CD4-positive, alpha-beta T cell (primary cell): ENCODE results near the gene TMEM38B. TPM values are rescaled to one million over a fixed set of nuclear protein-coding genes. Genes with fewer than 3 reads are reported as not detected.
"Not testable (repeated sequence)": the region's sequence is repeated elsewhere in the genome, so short reads cannot be mapped to it uniquely, and the experiment has no call there.

ENCODE experiments used
- ATAC-seq: fragments of 200-7000 bp; cut with Tn5 transposase; one replicate; pipeline ENCODE4 v1.10.0; 2022; ENCODE audit warnings: mild to moderate bottlenecking; ENCODE audit not compliant: poor library complexity
- CTCF ChIA-PET: fragments of 350-600 bp; sonication (Branson Sonifier 250); formaldehyde crosslinking; loops from one replicate; lab custom pipeline; 2021; ENCODE audit warnings: antibody characterized with exemption, inconsistent platforms; lab: Charles Lee
- POLR2A ChIA-PET: fragments of 350-600 bp; sonication (Branson Sonifier 250); formaldehyde crosslinking; loops from one replicate; lab custom pipeline; 2021; ENCODE audit warnings: antibody characterized with exemption, inconsistent platforms; lab: Charles Lee
- DNase-seq, 14 experiments: peaks; one replicate each; pipeline ENCODE4 v3.0.0-alpha.2; 2013 to 2020; ENCODE audit warnings: mixed read lengths in 2 of 14
- H3K27ac ChIP-seq, 2 donors: one replicate each; pipeline versions ENCODE4 v1.5.1 to v1.7.0; 2013; ENCODE audit warnings: low read length in 2 of 2, low read depth in 1 of 2, mild to moderate bottlenecking in 1 of 2
- H3K27me3 ChIP-seq, 2 experiments: 1 replicate in 1 of 2; 2 replicates in 1 of 2; pipeline versions ENCODE4 v1.6.1 to v1.7.0; 2013; ENCODE audit warnings: low read length in 2 of 2, control low read depth in 1 of 2, mild to moderate bottlenecking in 1 of 2, moderate library complexity in 1 of 2; ENCODE audit not compliant: insufficient read depth in 2 of 2, control insufficient read depth in 1 of 2
- H3K36me3 ChIP-seq: one replicate; pipeline ENCODE4 v1.6.1; 2013; ENCODE audit warnings: low read length, control low read depth; ENCODE audit not compliant: insufficient read depth
- H3K4me1 ChIP-seq: one replicate; pipeline ENCODE4 v1.6.1; 2013; ENCODE audit warnings: low read length, control low read depth; ENCODE audit not compliant: insufficient read depth
- H3K4me3 ChIP-seq: one replicate; pipeline ENCODE4 v1.5.1; 2013; ENCODE audit warnings: mild to moderate bottlenecking, low read length, moderate library complexity
- H3K9me3 ChIP-seq, 2 experiments: 1 replicate in 1 of 2; 2 replicates in 1 of 2; pipeline versions ENCODE4 v1.6.1 to v1.7.0; 2013; ENCODE audit warnings: low read length in 2 of 2, mild to moderate bottlenecking in 2 of 2, control low read depth in 1 of 2, moderate library complexity in 1 of 2; ENCODE audit not compliant: control insufficient read depth in 1 of 2, insufficient read depth in 1 of 2
- H3K27ac Mint-ChIP-seq: one replicate; pipeline ENCODE4 v1.8.0; 2020; ENCODE audit warnings: mixed read lengths
- H3K27me3 Mint-ChIP-seq: one replicate; pipeline ENCODE4 v1.8.0; 2021; ENCODE audit warnings: mixed read lengths
- H3K36me3 Mint-ChIP-seq: one replicate; pipeline ENCODE4 v1.8.0; 2021; ENCODE audit warnings: low read depth, mixed read lengths
- H3K4me1 Mint-ChIP-seq: one replicate; pipeline ENCODE4 v1.8.0; 2021; ENCODE audit warnings: low read depth, mixed read lengths
- H3K4me3 Mint-ChIP-seq: one replicate; pipeline ENCODE4 v1.8.0; 2020; ENCODE audit warnings: mild to moderate bottlenecking, mixed read lengths
- H3K9me3 Mint-ChIP-seq: one replicate; pipeline ENCODE4 v1.8.0; 2020; ENCODE audit warnings: mixed read lengths
- intact Hi-C, 2 experiments: fragments of 100-400 bp; cut with DNase I in 1 of 2; cut with micrococcal nuclease in 1 of 2; formaldehyde crosslinking; loops; one replicate each; pipeline versions ENCODE4 v1.15.1 to v1.9.0; 2023 to 2025; cut with DNase I, micrococcal nuclease
- total RNA-seq, 174 experiments: library from RNA in 2 of 174; stranded (reverse) in 2 of 174; gene quantifications; one replicate each; pipeline ENCODE4 v1.2.3 and lab custom pipeline; 2021 to 2026
- TF ChIP-seq, protein P1 (sequence below): fragments of 200-600 bp; IDR thresholded peaks from one replicate; pipeline ENCODE4 v1.8.0; 2022; ENCODE audit warnings: antibody characterized with exemption, mild to moderate bottlenecking

The TMEM38B gene
- total RNA-seq, 2 experiments from 2014 or later = 12.9 to 13.9 TPM

DNA sequence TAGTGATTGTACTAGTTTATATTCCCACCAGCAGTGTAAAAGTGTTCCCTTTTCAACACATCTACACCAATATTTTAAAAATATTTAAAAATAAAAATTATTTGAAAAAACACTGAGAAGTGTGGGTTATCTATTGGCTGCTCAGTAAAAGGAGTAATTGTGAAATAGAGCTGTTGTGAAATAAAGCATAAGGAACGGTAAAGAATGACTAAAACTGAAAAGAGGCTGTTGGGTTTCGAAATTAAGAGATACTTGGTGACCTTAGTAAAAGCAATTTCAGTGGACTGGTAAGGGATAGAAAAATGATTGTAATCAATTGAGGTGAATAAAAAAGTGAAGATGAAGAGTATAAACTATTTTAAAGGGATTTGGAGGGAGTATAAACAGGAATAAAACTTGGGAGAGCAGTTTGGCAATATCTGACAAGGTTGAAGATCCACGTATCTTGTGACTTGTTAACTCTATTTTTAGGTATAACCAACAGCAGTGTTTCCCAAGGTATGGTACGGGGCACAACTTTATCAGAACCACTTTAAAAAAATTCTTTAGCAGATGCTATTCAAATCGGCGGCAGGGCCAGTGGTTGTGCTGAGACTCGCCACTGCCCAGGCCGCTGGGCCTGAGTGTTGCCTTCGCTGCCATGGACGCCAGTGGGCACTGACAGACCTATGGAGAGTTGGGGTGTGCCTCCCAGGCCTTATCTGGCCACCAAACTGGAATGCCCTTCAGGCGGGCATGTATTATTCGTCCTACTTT lies 63.3 kb downstream of the TMEM38B start:
- Mint-ChIP-seq H3K9me3 (peaks cover 35% of the 10 kb centered on the region), H3K27ac (no peak overlapping the region), H3K4me1 (no peaks in the 10 kb centered on the region), H3K27me3 (no peaks in the 10 kb centered on the region), H3K36me3 (peaks cover 82% of the 10 kb centered on the region), H3K4me3 (no peak overlapping the region)
- no peak overlapping the region for H3K4me3 ChIP-seq
- ATAC-seq (no peak), DNase-seq (no peak)
- no peaks in the 10 kb centered on the region for H3K36me3 ChIP-seq
- ChIA-PET CTCF (no interaction called here), POLR2A (no interaction called here)
- H3K4me1 ChIP-seq = no peaks in the 10 kb centered on the region
- H3K9me3 ChIP-seq = peaks cover 10 to 13% of the 10 kb centered on the region in 2 experiments
- no peaks in the 10 kb centered on the region for H3K27me3 ChIP-seq
- intact Hi-C loops = no loop called here
- TF ChIP-seq, protein P1, sequence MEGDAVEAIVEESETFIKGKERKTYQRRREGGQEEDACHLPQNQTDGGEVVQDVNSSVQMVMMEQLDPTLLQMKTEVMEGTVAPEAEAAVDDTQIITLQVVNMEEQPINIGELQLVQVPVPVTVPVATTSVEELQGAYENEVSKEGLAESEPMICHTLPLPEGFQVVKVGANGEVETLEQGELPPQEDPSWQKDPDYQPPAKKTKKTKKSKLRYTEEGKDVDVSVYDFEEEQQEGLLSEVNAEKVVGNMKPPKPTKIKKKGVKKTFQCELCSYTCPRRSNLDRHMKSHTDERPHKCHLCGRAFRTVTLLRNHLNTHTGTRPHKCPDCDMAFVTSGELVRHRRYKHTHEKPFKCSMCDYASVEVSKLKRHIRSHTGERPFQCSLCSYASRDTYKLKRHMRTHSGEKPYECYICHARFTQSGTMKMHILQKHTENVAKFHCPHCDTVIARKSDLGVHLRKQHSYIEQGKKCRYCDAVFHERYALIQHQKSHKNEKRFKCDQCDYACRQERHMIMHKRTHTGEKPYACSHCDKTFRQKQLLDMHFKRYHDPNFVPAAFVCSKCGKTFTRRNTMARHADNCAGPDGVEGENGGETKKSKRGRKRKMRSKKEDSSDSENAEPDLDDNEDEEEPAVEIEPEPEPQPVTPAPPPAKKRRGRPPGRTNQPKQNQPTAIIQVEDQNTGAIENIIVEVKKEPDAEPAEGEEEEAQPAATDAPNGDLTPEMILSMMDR = no peak
- no peak overlapping the region for H3K27ac ChIP-seq

DNA sequence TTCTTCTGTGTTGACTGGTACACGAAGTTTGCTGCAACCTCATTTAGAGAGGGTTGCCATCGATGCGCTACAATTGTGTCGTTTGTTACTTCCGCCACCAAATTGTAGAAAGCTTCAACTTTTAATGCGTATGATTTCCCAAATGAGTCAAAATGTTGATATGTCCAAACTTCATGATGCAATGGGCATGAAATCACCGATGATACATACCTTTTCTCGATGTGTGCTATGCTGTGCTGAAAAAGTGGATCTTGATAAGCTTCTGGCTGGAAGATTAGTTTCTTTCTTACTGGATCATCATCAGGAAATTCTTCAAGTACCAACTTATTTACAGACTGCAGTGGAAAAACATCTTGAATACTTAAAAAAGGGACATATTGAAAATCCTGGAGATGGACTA lies 65.7 kb downstream of the TMEM38B start:
- Histone ChIP-seq H3K4me3 (no peak overlapping the region), H3K27me3 (no peaks in the 10 kb centered on the region), H3K27ac (no peak overlapping the region), H3K9me3 (peaks cover 5 to 10% of the 10 kb centered on the region in 2 experiments), H3K36me3 (no peaks in the 10 kb centered on the region), H3K4me1 (no peaks in the 10 kb centered on the region)
- ChIA-PET POLR2A (no interaction called here), CTCF (no interaction called here)
- TF ChIP-seq, protein P1 = no peak
- Mint-ChIP-seq H3K4me1 (no peaks in the 10 kb centered on the region), H3K27me3 (no peaks in the 10 kb centered on the region), H3K36me3 (peaks cover 58% of the 10 kb centered on the region), H3K27ac (no peak overlapping the region), H3K4me3 (no peak overlapping the region), H3K9me3 (peaks cover 22% of the 10 kb centered on the region)
- no peak for ATAC-seq
- intact Hi-C loops = no loop called here
- DNase-seq = no peak

DNA sequence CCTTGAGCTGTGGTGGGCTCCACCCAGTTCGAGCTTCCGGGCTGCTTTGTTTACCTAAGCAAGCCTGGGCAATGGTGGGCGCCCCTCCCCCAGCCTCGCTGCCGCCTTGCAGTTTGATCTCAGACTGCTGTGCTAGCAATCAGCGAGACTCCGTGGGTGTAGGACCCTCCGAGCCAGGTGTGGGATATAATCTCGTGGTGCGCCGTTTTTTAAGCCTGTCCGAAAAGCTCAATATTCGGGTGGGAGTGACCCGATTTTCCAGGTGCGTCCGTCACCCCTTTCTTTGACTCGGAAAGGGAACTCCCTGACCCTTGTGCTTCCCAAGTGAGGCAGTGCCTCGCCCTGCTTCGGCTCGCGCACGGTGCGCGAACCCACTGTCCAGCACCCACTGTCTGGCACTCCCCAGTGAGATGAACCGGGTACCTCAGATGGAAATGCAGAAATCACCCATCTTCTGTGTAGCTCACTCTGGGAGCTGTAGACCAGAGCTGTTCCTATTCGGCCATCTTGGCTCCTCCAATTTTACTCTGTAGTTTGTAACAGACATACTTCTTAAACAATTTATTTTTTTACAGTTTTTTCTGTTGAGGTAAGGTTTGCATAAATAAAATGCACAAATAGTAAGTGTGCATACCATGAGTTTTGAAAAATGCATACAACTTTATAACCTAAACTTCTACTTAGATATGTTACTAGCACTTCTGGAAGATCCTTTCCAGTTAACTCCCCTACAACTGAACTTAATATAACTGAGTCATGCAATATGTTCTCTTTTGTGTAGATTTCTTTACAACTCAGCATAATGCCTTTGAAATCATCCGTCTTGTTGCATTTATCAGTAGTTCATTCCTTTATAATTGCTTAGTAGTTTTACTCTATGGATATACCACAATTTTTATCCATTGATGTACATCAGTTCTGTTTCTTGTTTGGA lies 88.5 kb downstream of the TMEM38B start:
- H3K36me3 ChIP-seq, H3K4me3 ChIP-seq, H3K4me1 ChIP-seq, H3K4me3 Mint-ChIP-seq, H3K27ac ChIP-seq, CTCF ChIA-PET, H3K4me1 Mint-ChIP-seq, H3K9me3 Mint-ChIP-seq, POLR2A ChIA-PET, H3K27me3 Mint-ChIP-seq, DNase-seq, H3K27ac Mint-ChIP-seq, H3K27me3 ChIP-seq, intact Hi-C loops, ATAC-seq: not testable (repeated sequence)
- H3K36me3 Mint-ChIP-seq = peaks cover 51% of the 10 kb centered on the region
- peaks cover 0 to 14% of the 10 kb centered on the region in 2 experiments for H3K9me3 ChIP-seq

DNA sequence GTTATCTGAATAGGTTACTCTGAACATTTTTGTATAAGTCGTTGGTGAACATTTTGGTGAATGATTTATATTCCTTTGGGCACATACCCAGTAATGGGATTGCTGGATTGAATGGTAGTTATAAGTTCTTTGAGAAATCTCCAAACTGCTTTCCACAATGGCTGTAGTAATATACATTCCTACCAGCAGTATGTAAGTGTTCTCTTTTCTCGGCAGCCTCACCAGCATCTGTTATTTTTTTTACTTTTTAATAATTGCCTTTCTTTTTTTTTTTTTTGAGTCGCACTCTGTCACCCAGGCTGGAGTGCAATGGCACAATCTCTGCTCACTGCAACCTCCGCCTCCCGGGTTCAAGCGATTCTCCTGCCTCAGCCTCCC lies 89.1 kb downstream of the TMEM38B start:
- H3K9me3 ChIP-seq = peaks cover 0 to 14% of the 10 kb centered on the region in 2 experiments
- H3K36me3 ChIP-seq, DNase-seq, ATAC-seq, H3K9me3 Mint-ChIP-seq, H3K27me3 ChIP-seq, H3K4me1 ChIP-seq, H3K27me3 Mint-ChIP-seq, H3K4me3 Mint-ChIP-seq, H3K27ac Mint-ChIP-seq, H3K27ac ChIP-seq, H3K4me1 Mint-ChIP-seq, POLR2A ChIA-PET, CTCF ChIA-PET, intact Hi-C loops, H3K4me3 ChIP-seq: not testable (repeated sequence)
- peaks cover 54% of the 10 kb centered on the region for H3K36me3 Mint-ChIP-seq

DNA sequence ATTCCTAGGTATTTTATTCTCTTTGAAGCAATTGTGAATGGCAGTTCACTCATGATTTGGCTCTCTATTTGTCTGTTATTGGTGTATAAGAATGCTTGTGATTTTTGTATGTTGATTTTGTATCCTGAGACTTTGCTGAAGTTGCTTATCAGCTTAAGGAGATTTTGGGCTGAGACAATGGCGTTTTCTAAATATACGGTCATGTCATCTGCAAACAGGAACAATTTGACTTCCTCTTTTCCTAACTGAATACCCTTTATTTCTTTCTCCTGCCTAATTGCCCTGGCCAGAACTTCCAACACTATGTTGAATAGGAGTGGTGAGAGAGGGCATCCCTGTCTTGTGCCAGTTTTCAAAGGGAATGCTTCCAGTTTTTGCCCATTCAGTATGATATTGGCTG lies 92.5 kb downstream of the TMEM38B start:
- ATAC-seq, H3K36me3 ChIP-seq, POLR2A ChIA-PET, DNase-seq, H3K27ac ChIP-seq, intact Hi-C loops, H3K4me1 ChIP-seq, H3K27ac Mint-ChIP-seq, H3K4me3 ChIP-seq, CTCF ChIA-PET, H3K27me3 ChIP-seq, H3K4me3 Mint-ChIP-seq, H3K27me3 Mint-ChIP-seq, H3K4me1 Mint-ChIP-seq: not testable (repeated sequence)
- H3K36me3 Mint-ChIP-seq = peaks cover 83% of the 10 kb centered on the region
- H3K9me3 ChIP-seq = peaks cover 18 to 26% of the 10 kb centered on the region in 2 experiments
- peaks cover 12% of the 10 kb centered on the region for H3K9me3 Mint-ChIP-seq
